Measurements from ENCODE around the gene CYBC1. TPM values are rescaled to one million over a fixed set of nuclear protein-coding genes. Genes with fewer than 3 reads are reported as not detected.

CYBC1 gene
- total and polyA plus RNA-seq, 9 of the 15 experiments (the other 6 are each of a cell fraction or from before 2014, with no cell fraction given), result 1.3 to 71.8 (median 49.9) TPM

- TF ChIP-seq, protein P1, sequence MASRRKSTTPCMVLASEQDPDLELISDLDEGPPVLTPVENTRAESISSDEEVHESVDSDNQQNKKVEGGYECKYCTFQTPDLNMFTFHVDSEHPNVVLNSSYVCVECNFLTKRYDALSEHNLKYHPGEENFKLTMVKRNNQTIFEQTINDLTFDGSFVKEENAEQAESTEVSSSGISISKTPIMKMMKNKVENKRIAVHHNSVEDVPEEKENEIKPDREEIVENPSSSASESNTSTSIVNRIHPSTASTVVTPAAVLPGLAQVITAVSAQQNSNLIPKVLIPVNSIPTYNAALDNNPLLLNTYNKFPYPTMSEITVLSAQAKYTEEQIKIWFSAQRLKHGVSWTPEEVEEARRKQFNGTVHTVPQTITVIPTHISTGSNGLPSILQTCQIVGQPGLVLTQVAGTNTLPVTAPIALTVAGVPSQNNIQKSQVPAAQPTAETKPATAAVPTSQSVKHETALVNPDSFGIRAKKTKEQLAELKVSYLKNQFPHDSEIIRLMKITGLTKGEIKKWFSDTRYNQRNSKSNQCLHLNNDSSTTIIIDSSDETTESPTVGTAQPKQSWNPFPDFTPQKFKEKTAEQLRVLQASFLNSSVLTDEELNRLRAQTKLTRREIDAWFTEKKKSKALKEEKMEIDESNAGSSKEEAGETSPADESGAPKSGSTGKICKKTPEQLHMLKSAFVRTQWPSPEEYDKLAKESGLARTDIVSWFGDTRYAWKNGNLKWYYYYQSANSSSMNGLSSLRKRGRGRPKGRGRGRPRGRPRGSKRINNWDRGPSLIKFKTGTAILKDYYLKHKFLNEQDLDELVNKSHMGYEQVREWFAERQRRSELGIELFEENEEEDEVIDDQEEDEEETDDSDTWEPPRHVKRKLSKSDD (conservative IDR thresholded peaks at IDR 0.05; ENCODE audit: low read length), result no peak
- TF ChIP-seq, protein P2, sequence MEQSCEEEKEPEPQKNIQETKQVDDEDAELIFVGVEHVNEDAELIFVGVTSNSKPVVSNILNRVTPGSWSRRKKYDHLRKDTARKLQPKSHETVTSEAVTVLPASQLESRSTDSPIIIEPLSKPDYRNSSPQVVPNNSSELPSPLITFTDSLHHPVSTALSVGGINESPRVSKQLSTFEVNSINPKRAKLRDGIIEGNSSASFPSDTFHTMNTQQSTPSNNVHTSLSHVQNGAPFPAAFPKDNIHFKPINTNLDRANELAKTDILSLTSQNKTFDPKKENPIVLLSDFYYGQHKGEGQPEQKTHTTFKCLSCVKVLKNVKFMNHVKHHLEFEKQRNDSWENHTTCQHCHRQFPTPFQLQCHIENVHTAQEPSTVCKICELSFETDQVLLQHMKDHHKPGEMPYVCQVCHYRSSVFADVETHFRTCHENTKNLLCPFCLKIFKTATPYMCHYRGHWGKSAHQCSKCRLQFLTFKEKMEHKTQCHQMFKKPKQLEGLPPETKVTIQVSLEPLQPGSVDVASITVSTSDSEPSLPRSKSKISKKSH (CRISPR knock-in tag; IDR thresholded peaks at IDR 0.05), result no peak
- TF ChIP-seq SIRT6 (IDR thresholded peaks at IDR 0.05; ENCODE audit: low read depth, low read length) (no peak), MYBL2 (IDR thresholded peaks at IDR 0.05; ENCODE audit: low read depth) (no peak), MYBL2 (CRISPR knock-in tag; IDR thresholded peaks at IDR 0.05; ENCODE audit: borderline replicate concordance) (no peak), KLF10 (CRISPR knock-in tag; IDR thresholded peaks at IDR 0.05) (no peak), ZNF644 (tag; IDR thresholded peaks at IDR 0.05; ENCODE audit: low read depth) (no peak), GTF2B (IDR thresholded peaks at IDR 0.05; ENCODE audit: extremely low read depth, insufficient read length) (no peak), SMARCE1 (IDR thresholded peaks at IDR 0.05) (no peak), LARP7 (IDR thresholded peaks at IDR 0.05) (no peak), EZH2 (IDR thresholded peaks at IDR 0.05; ENCODE audit: borderline replicate concordance, low read depth, low read length) (no peak), ZBTB49 (CRISPR knock-in tag; IDR thresholded peaks at IDR 0.05; ENCODE audit: borderline replicate concordance) (no peak), PRMT5 (CRISPR knock-in tag; IDR thresholded peaks at IDR 0.05) (no peak), ZBTB8A (IDR thresholded peaks at IDR 0.05; ENCODE audit: partially characterized antibody) (no peak), RBM39 (optimal IDR thresholded peaks at IDR 0.05; ENCODE audit: low read depth, low read length) (no peak)
- TF ChIP-seq, protein P3, sequence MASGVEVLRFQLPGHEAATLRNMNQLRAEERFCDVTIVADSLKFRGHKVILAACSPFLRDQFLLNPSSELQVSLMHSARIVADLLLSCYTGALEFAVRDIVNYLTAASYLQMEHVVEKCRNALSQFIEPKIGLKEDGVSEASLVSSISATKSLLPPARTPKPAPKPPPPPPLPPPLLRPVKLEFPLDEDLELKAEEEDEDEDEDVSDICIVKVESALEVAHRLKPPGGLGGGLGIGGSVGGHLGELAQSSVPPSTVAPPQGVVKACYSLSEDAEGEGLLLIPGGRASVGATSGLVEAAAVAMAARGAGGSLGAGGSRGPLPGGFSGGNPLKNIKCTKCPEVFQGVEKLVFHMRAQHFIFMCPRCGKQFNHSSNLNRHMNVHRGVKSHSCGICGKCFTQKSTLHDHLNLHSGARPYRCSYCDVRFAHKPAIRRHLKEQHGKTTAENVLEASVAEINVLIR (CRISPR knock-in tag; IDR thresholded peaks at IDR 0.05), result 0 out of 2 replicates have a peak, but pooled peaks have one; percentile 40
Observed at GRCh38 chr17:82458179-82458884, 7.8 kb upstream of the CYBC1 start, which contains the start of gene NARF (continued).

All from K562 (cell line).